Memory B cell (primary cell): ENCODE measurements around the gene TSPAN1.
A peak's percentile ranks its signal among the peaks of the same experiment; 100 is the strongest.

Experiments used
- ATAC-seq: fragments of 150-1000 bp; cut with Tn5 transposase; 2 replicates; pipeline ENCODE4 v1.10.0; 2021; ENCODE audit warnings: low read depth, mild to moderate bottlenecking, moderate library complexity
- DNase-seq, 2 donors: peaks; one replicate each; pipeline ENCODE4 v3.0.0; 2022; ENCODE audit warnings: low spot score in 2 of 2
- H3K27ac Mint-ChIP-seq: one replicate; pipeline ENCODE4 v1.8.0; 2022; ENCODE audit warnings: mild to moderate bottlenecking, moderate library complexity, mixed read lengths
- H3K27me3 Mint-ChIP-seq: one replicate; pipeline ENCODE4 v1.8.0; 2022; ENCODE audit warnings: mixed read lengths
- H3K36me3 Mint-ChIP-seq: one replicate; pipeline ENCODE4 v1.8.0; 2022; ENCODE audit warnings: mild to moderate bottlenecking, mixed read lengths
- H3K4me1 Mint-ChIP-seq: one replicate; pipeline ENCODE4 v1.8.0; 2022; ENCODE audit warnings: mixed read lengths
- H3K4me3 Mint-ChIP-seq: one replicate; pipeline ENCODE4 v1.8.0; 2022; ENCODE audit warnings: mild to moderate bottlenecking, moderate library complexity, mixed read lengths
- H3K9me3 Mint-ChIP-seq: one replicate; pipeline ENCODE4 v1.8.0; 2022; ENCODE audit warnings: mixed read lengths

TSPAN1 gene

DNA sequence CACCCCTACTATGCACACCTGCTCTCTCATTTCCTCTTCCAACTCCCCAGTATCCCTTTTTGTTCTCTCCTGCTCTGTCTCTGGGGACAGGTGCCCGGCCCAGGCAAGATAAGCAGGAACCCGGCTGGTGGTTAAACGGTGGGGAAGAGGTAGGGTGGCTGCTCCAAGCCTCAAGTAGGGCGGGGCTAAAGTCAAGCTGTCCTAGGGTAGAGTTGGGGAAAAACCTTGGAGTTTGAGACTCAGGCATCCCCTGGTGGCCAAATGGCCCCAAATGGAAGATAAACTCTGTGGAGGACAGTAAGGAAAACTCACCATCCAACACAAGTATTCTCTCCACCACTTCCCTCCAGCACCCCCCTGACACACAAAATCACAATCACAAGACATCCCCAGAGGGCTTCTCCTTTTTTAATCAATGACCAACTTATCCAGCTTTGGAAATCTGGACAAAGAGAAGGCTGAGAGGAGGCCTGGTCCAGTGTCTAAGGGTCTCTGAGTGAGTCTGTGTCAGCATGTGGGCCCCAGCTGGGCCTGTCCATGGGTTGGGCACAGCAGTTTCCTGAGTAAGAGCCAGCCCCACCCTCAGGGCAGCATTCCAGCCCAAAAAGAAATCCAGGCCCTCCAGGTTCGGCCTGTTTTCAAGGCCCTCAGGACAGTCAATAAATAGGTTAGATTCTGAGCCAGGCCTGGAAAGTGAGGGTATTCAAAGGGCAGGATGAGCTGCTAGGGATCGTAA, 13.6 kb downstream of the TSPAN1 start:
- Mint-ChIP-seq H3K9me3 (no peaks in the 10 kb centered on the region), H3K4me1 (peaks cover 9% of the 10 kb centered on the region)

DNA sequence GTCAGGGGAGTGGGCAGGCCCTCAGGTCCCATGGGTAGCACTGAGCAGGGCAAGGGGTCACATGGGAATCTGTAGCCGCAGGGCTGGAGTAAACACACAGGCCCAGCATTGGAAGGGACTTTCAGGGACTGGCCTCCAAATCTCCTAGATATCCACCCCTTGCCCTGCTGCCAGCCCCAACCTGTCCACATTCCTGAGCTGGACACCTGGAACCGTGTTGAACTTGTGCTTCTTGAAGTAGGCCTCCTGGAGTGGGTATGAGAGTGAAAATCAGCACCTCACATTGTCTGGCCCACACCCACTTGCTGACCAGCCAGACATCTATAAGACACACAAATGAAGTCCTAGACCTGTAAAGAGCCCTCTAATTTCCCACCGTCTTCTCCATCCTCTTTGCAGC, 15.7 kb downstream of the TSPAN1 start:
- Mint-ChIP-seq H3K4me3 (no peak overlapping the region), H3K4me1 (peaks cover 2% of the 10 kb centered on the region), H3K36me3 (peaks cover 27% of the 10 kb centered on the region), H3K27ac (no peak overlapping the region), H3K9me3 (no peaks in the 10 kb centered on the region), H3K27me3 (no peaks in the 10 kb centered on the region)
- DNase-seq: no peak
- ATAC-seq: no peak

More for the DNA sequence above, 13.6 kb downstream of the TSPAN1 start:
- H3K36me3 Mint-ChIP-seq: peaks cover 22% of the 10 kb centered on the region
- ATAC-seq (no peak), DNase-seq (no peak)
- no peak overlapping the region for H3K27ac Mint-ChIP-seq
- H3K27me3 Mint-ChIP-seq: no peaks in the 10 kb centered on the region
- no peak overlapping the region for H3K4me3 Mint-ChIP-seq

DNA sequence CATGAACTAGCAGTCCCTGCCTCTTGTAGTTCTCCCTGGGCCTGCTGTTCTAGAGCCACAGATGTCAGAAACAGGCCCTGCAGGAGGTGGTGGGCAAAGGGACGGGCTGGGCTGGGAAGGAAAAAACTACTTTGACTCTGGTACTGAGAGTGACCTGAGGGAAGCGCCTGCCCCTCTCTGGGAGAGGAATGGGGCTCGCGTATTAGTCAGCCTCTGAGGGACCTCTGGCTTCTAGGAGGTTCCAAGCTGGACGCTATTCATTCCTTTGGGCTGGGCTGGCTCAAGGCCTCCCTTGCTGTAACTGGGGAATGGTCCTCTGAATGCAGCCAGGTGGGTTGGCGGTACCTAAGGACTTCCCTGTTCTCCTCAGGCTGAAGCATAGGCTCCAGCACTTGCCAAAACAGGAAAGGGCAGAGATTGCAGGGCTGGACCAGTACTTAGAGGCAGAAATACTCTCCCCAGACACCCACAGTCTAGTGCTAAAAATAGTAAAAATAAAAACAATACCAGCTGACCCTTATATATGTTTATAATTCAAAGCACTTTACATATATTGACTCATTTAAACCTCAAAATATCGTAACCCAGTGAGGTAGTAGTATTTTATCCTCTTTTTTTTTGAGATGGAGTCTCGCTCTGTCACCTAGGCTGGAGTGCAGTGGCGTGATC, 16.3 kb downstream of the TSPAN1 start:
- DNase-seq: no peak
- H3K36me3 Mint-ChIP-seq: peaks cover 27% of the 10 kb centered on the region
- H3K4me3 Mint-ChIP-seq: no peak overlapping the region
- ATAC-seq: no peak
- no peak overlapping the region for H3K27ac Mint-ChIP-seq
- no peaks in the 10 kb centered on the region for H3K9me3 Mint-ChIP-seq
- no peaks in the 10 kb centered on the region for H3K27me3 Mint-ChIP-seq
- peaks cover 2% of the 10 kb centered on the region for H3K4me1 Mint-ChIP-seq

DNA sequence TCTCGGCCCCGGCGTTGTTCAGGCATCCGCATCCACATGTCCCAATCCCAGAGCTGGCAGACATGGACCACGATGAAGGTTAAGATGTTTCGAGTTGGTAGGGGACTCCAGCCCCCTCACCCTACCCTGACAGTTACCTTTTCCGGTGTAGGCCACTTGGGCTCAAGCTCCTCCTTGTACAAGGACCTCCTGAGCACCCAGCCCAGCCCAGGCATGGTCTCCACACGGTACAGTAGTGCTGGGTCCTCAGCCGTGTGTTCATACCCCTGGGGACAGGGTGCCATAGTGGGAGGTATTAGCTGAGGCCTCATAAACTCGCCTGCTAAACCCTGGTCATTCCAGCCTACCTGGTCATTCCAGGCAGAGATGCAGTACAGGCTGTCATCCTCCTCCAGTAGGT, 17.3 kb downstream of the TSPAN1 start:
- H3K27me3 Mint-ChIP-seq: no peaks in the 10 kb centered on the region
- ATAC-seq (no peak), DNase-seq (no peak)
- H3K9me3 Mint-ChIP-seq: no peaks in the 10 kb centered on the region
- H3K4me1 Mint-ChIP-seq: peaks cover 3% of the 10 kb centered on the region
- peaks cover 27% of the 10 kb centered on the region for H3K36me3 Mint-ChIP-seq
- no peak overlapping the region for H3K4me3 Mint-ChIP-seq
- no peak overlapping the region for H3K27ac Mint-ChIP-seq

DNA sequence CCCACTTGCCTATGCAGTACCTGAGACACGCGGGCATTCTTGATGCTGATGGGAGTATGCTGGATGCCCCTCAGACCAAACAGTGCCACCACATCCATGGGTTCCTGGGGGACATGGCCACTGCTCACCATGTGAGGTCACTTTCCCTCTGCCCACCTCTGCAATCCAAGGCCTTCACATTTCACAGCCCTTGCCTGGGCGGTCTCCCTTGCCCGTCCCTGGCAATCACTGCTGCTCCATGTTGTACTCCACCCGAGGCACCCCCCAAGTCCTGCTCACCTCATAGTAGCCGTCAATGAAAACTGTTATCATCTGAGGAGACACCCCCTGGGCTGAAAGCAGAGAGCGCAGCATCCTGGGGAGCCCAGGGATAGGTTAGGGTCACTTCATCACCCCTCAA, 18.4 kb downstream of the TSPAN1 start:
- Mint-ChIP-seq H3K4me3 (no peak overlapping the region), H3K27me3 (no peaks in the 10 kb centered on the region), H3K27ac (no peak overlapping the region), H3K9me3 (no peaks in the 10 kb centered on the region), H3K36me3 (peaks cover 20% of the 10 kb centered on the region), H3K4me1 (peaks cover 5% of the 10 kb centered on the region)
- ATAC-seq: no peak
- no peak for DNase-seq

DNA sequence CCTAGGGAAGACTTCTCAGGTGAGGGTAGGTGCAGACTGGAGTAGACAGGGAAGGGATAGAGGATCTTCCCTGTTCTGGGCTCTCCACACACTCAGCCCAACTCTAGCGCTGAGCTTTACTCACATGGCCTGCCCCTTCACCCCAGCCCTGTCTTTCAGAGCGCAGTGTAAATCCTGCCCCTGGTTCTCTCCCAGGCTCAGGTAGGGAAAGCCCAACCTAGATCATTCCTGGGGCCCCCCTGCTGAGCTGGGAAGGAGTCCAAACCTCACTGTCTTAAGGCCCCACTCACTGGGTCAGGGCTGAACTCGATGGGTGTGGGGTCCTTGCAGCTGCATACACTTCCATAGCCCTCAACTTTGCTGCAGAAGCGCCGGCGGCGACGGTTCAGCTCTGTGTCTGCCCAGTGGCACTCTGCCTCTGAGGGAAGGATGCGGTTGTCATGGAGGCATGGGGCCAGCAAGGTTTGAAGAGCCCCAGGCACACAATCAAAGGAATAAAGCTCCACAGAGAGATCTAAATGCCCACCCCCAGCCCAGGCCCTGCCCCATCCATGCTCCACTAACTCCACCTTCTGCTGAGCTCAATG, 19.2 kb downstream of the TSPAN1 start:
- ATAC-seq (no peak), DNase-seq (no peak)
- H3K27me3 Mint-ChIP-seq: no peaks in the 10 kb centered on the region
- H3K9me3 Mint-ChIP-seq: no peaks in the 10 kb centered on the region
- peaks cover 19% of the 10 kb centered on the region for H3K36me3 Mint-ChIP-seq
- no peak overlapping the region for H3K27ac Mint-ChIP-seq
- no peak overlapping the region for H3K4me3 Mint-ChIP-seq
- H3K4me1 Mint-ChIP-seq: peaks cover 6% of the 10 kb centered on the region

DNA sequence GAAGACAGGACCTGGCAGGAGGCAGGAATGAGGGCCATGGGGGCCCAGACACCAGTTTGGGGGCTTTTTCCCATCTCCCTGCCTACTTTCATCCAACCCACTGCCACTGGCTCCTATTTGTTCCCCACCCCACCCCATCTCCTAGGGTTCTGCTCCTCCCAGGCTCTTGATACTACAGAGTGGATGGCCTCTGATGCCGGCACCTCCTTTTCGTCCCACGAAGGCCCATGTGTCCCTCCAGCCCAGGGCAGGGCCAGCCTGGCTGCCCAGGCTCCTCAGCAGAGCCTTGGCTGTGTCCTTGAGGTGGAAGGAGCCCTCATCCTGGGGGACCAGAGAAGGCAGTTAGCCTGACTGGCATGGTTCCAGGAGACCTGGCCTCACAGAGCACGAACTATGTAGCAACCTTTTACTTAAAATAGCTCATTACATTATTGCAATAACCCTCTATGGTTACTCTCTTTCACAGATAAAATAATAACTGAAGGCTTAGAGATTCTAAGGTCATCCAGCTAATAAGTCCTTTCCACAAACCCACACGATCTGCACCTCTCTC, 19.8 kb downstream of the TSPAN1 start:
- ATAC-seq: no peak
- Mint-ChIP-seq H3K27ac (no peak overlapping the region), H3K4me1 (peaks cover 6% of the 10 kb centered on the region), H3K9me3 (no peaks in the 10 kb centered on the region), H3K27me3 (no peaks in the 10 kb centered on the region), H3K4me3 (no peak overlapping the region), H3K36me3 (peaks cover 14% of the 10 kb centered on the region)
- DNase-seq: no peak

DNA sequence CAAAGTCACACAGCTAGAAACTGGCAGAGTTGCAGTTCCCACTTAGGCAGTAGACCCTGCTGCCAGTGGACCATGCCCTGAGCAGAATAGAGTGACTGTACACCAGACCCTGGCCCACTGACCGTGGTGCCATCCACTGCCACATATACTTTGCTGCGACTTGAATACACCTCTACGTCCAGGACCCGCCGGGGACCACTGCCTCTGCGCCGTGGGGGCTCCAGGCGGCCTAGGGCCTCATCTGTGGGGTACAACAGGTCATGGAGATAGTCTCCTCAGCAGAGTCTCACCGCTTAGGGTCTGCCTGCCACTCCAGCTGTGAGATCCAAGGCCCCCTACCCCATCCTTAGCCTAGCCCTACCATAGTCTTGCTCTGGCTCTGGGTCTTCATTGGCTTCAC, 21.7 kb downstream of the TSPAN1 start:
- no peak for ATAC-seq
- H3K4me3 Mint-ChIP-seq: no peak overlapping the region
- H3K36me3 Mint-ChIP-seq: peaks cover 11% of the 10 kb centered on the region
- H3K27me3 Mint-ChIP-seq: no peaks in the 10 kb centered on the region
- no peak for DNase-seq
- H3K4me1 Mint-ChIP-seq: peaks cover 6% of the 10 kb centered on the region
- H3K27ac Mint-ChIP-seq: no peak overlapping the region
- H3K9me3 Mint-ChIP-seq: no peaks in the 10 kb centered on the region

DNA sequence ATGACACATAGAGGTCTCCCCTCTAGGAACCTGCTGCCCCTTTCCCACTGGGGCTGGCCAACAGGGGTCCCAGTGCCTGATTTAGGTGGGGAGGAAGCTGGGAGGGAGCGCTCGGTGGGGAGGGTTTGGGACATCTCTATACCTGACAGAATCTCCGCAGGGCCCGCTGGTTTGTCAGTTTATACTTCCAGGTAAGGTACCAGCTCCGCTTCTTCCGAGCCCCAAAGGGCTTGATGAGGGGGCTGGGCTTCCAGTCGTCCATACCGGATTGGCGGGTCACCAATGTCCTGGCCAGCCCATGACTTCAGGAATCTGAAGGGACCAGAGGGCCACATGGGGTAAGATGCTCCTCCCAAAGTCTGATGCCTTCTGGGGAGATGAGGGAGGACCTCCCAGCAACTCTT, 22.7 kb downstream of the TSPAN1 start:
- Mint-ChIP-seq H3K4me1 (peaks cover 6% of the 10 kb centered on the region), H3K27ac (no peak overlapping the region), H3K4me3 (peak overlapping the region; percentile 84), H3K36me3 (peaks cover 11% of the 10 kb centered on the region), H3K27me3 (no peaks in the 10 kb centered on the region), H3K9me3 (no peaks in the 10 kb centered on the region)
- DNase-seq (no peak), ATAC-seq (no peak)

DNA sequence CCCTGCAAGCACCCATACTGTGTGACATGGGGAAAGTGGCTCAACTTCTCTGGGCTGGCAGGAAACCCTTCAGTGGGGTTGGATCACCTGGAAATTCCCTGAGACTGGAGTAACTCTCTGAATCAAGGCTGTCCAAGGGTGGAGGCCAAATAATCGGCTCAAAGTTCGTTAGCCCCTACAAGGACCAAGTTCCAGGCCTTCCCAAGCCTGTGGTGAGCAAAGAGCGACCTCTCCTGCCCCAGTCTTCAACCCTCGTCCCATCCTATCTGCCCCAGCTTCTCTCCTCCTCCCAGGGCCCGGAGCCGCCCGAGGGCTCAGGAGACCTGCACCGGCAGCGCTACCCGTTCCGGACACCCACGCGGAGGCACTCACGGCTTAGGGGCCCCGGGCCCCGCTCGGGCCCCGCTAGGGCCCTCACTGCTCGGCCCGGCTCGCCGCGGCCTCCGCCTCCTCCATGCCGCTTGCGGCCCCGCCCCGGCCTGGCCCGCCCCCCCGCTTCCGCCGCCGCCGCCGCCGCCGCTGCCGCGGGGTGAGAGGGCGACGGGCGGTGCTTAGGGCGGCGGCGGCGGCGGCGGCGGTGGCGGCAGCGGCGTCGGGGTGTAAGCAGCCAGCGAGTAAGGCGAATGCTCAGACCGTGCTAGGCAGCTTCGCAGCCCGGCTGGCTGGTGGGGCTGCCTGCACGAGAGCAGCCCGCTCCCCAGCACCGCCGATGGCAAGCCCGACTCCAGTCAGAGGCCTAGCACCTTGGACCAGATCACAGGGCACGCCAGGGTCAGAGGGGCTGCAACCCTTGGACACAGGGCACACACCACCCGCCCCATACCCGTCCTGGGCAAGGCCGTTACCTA, 23.3 kb downstream of the TSPAN1 start, which contains the start of gene POMGNT1:
Gene POMGNT1 (minus strand): TSS at position 471 of the 848 bp plus-strand sequence. CDS start 613 bp downstream, outside the sequence.
- Mint-ChIP-seq H3K9me3 (no peaks in the 10 kb centered on the region), H3K4me3 (peak within 1 kb of the TSS; percentile 84), H3K4me1 (peaks cover 8% of the 10 kb centered on the region), H3K27me3 (peaks cover 3% of the 10 kb centered on the region), H3K27ac (peak within 1 kb of the TSS; percentile 28), H3K36me3 (peaks cover 5% of the 10 kb centered on the region)
- peak; percentile 74 to 76 for DNase-seq
- ATAC-seq: peak; percentile 92

DNA sequence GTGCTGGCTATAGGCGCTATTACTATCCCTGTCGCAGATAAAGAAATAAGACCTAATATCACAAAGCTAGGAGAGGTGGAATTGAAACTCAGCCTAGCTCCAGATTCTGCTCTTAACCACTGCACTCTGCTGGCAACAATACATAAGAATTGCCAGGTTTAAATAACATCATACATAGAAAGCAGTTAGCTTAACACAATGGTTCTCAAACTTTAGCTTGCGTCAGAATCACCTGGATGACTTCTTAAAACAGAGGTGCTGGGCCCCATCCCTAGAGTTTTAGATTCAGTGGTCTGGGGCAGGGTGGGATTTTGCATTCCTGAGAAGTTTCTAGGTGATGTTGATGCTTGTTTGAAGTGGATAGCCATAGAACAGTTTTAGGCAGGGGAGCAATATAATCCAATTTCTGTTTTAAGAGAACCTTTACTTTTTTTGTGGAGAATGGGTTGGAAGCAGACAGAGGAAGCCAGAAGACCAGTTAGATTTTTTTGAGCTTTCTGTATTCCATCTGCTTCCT, 24.4 kb downstream of the TSPAN1 start:
- Mint-ChIP-seq H3K36me3 (peaks cover 5% of the 10 kb centered on the region), H3K9me3 (no peaks in the 10 kb centered on the region), H3K4me3 (peak overlapping the region; percentile 84), H3K27ac (peak overlapping the region; percentile 28), H3K4me1 (peaks cover 15% of the 10 kb centered on the region), H3K27me3 (peaks cover 3% of the 10 kb centered on the region)
- ATAC-seq (no peak), DNase-seq (no peak)

DNA sequence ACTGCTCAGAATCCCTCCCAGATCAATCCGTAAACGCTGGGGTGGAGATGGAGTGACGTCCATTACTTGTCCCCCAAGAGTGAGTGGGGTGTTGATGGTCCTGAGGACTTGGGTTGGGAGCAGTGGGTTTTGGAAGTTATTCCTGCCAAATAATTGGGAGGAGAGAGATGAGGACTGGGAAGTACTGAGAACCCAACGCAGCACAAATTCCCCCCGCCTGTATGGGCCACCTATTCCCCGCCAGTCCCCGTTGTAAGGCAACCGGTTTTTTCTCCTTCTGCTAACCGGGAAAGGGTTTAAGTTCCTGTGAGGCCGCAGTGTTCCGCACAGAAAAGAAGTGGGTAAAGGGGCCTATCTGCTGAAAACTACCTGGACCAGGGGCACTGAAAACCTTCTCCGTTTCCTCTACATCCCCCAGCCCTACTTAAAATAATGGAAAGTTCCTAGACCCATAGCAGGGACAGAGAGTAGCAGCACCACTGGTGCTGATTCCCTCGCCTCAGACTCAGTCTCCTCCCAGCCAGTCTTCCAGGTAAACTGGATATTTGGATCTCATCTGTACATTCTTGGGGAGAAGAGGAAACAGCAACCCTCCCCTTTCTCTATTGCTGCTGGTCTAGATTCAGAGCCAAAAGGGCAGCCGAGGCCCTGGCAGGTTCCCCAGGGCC, 29.0 kb downstream of the TSPAN1 start:
- no peak overlapping the region for H3K27ac Mint-ChIP-seq
- peak overlapping the region; percentile 67 for H3K4me3 Mint-ChIP-seq
- ATAC-seq (no peak), DNase-seq (no peak)
- H3K36me3 Mint-ChIP-seq: no peaks in the 10 kb centered on the region
- H3K27me3 Mint-ChIP-seq: peaks cover 3% of the 10 kb centered on the region
- no peaks in the 10 kb centered on the region for H3K9me3 Mint-ChIP-seq
- peaks cover 8% of the 10 kb centered on the region for H3K4me1 Mint-ChIP-seq

DNA sequence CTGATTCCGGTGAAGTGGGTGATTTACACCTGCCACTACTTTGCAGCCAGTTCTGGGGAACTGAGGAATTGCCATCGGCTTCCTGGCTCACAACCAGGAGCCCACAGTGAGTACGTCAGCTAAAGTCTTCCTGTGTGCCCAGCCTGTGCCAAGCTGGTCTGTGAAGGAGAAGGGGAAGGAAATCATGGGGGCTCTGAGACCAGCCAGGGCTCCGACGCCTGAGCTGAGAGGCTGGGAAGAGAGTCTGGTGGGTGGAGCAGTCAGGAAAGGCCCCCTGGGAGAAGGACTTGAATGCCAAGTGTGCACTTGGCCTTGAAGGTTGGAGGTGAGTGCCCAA, 29.5 kb downstream of the TSPAN1 start:
- no peaks in the 10 kb centered on the region for H3K36me3 Mint-ChIP-seq
- no peak overlapping the region for H3K27ac Mint-ChIP-seq
- no peak for ATAC-seq
- H3K4me1 Mint-ChIP-seq: peaks cover 8% of the 10 kb centered on the region
- DNase-seq: no peak
- H3K9me3 Mint-ChIP-seq: no peaks in the 10 kb centered on the region
- peaks cover 3% of the 10 kb centered on the region for H3K27me3 Mint-ChIP-seq
- no peak overlapping the region for H3K4me3 Mint-ChIP-seq
